Cardiac septum (tissue), 1 donor: ENCODE measurements around the gene USP16. TPM values are rescaled to one million over a fixed set of nuclear protein-coding genes. Genes with fewer than 3 reads are reported as not detected.
"Not testable (repeated sequence)": the region's sequence is repeated elsewhere in the genome, so short reads cannot be mapped to it uniquely, and the experiment has no call there.

Experiments used
- DNase-seq: peaks from one replicate; pipeline ENCODE4 v3.0.0-alpha.2; 2020; ENCODE audit warnings: low spot score
- intact Hi-C: fragments of 100-400 bp; cut with DNase I; formaldehyde crosslinking; loops from one replicate; pipeline ENCODE4 v1.14.0; 2022
- total RNA-seq: library from RNA; stranded (reverse); fragmentation: NEBNext Ultra II Directional; extraction: Animal tissue kit (Norgen Biotek cat#: 25700); gene quantifications from one replicate; pipeline ENCODE4 v1.2.1, GENCODE V29; 2021
- donor health status: DM: no; HTN: no; CAD: no.

The USP16 gene
- total RNA-seq, 1 donor from 2014 or later = 37.8 TPM

- intact Hi-C loops = not testable (repeated sequence)
- DNase-seq = peak; percentile 83
Observed at GRCh38 chr21:29076731-29077640, 52.5 kb downstream of the USP16 start.

- intact Hi-C loops = no loop called here
- DNase-seq = no peak
Observed at GRCh38 chr21:29077651-29078090, 53.2 kb downstream of the USP16 start.

GRCh38 chr21:29078869-29079767 is 54.6 kb downstream of the USP16 start:
- DNase-seq = no peak
- intact Hi-C loops = no loop called here

GRCh38 chr21:29080454-29080941 is 56.0 kb downstream of the USP16 start:
- intact Hi-C loops = no loop called here
- DNase-seq = no peak

GRCh38 chr21:29082046-29082815 is 57.8 kb downstream of the USP16 start:
- DNase-seq = no peak
- intact Hi-C loops = no loop called here

- no peak for DNase-seq
- intact Hi-C loops = no loop called here
Observed at GRCh38 chr21:29083306-29083705, 58.8 kb downstream of the USP16 start.

- intact Hi-C loops = no loop called here
- no peak for DNase-seq
Observed at GRCh38 chr21:29084372-29084771, 59.9 kb downstream of the USP16 start.

GRCh38 chr21:29085106-29085752 is 60.8 kb downstream of the USP16 start:
- DNase-seq = no peak
- intact Hi-C loops = loop anchor here (5.0 kb wide), 1 partner anchor 77 kb away; no protein-coding TSS in a partner anchor

- intact Hi-C loops = loop anchor here (2.0 kb wide), 1 partner anchor 282 kb away; no protein-coding TSS in a partner anchor
Observed at GRCh38 chr21:29091033-29091432, 66.6 kb downstream of the USP16 start.

GRCh38 chr21:29092102-29092959 is 67.9 kb downstream of the USP16 start:
- DNase-seq = no peak
- intact Hi-C loops = no loop called here

More at GRCh38 chr21:29091033-29091432, 66.6 kb downstream of the USP16 start:
- no peak for DNase-seq

GRCh38 chr21:29096218-29097015 is 71.9 kb downstream of the USP16 start:
- no peak for DNase-seq
- intact Hi-C loops = no loop called here

GRCh38 chr21:29098156-29098555 is 73.7 kb downstream of the USP16 start:
- DNase-seq = no peak
- intact Hi-C loops = no loop called here

- intact Hi-C loops = no loop called here
- DNase-seq = no peak
Observed at GRCh38 chr21:29102791-29103257, 78.4 kb downstream of the USP16 start.
